CD4-positive, alpha-beta memory T cell (primary cell): ENCODE data around the gene TMEM161A. TPM values are rescaled to one million over a fixed set of nuclear protein-coding genes. Genes with fewer than 3 reads are reported as not detected.

ENCODE experiments used
- CTCF ChIA-PET: fragments of 350-600 bp; sonication (Branson Sonifier 250); formaldehyde crosslinking; loops from one replicate; lab custom pipeline; 2021; ENCODE audit warnings: inconsistent platforms; ENCODE audit not compliant: partially characterized antibody; lab: Charles Lee
- POLR2A ChIA-PET: fragments of 350-600 bp; sonication (Branson Sonifier 250); formaldehyde crosslinking; loops from one replicate; lab custom pipeline; 2021; ENCODE audit not compliant: partially characterized antibody; lab: Charles Lee
- DNase-seq, 5 donors: peaks; one replicate each; pipeline versions ENCODE4 v3.0.0 to v3.0.0-alpha.2; 2020 to 2022; ENCODE audit warnings: mixed read lengths in 1 of 5
- H3K27ac ChIP-seq: one replicate; pipeline ENCODE4 v1.7.0; 2013; ENCODE audit warnings: low read depth, low read length
- H3K27me3 ChIP-seq: 2 replicates; pipeline ENCODE4 v1.7.0; 2013; ENCODE audit warnings: mild to moderate bottlenecking, low read length, moderate library complexity; ENCODE audit not compliant: insufficient read depth
- H3K36me3 ChIP-seq: 2 replicates; pipeline ENCODE4 v1.7.0; 2013; ENCODE audit warnings: mild to moderate bottlenecking, low read length, moderate library complexity; ENCODE audit not compliant: insufficient read depth
- H3K4me1 ChIP-seq: 2 replicates; pipeline ENCODE4 v1.7.0; 2013; ENCODE audit warnings: mild to moderate bottlenecking, low read length, moderate library complexity; ENCODE audit not compliant: insufficient read depth
- H3K4me3 ChIP-seq, 2 donors: one replicate each; pipeline ENCODE4 v1.7.0; 2013; ENCODE audit warnings: low read length in 2 of 2, mild to moderate bottlenecking in 1 of 2
- H3K9me3 ChIP-seq, 2 donors: one replicate each; pipeline ENCODE4 v1.7.0; 2013; ENCODE audit warnings: low read length in 2 of 2, control low read depth in 1 of 2; ENCODE audit not compliant: control insufficient read depth in 1 of 2
- H3K27ac Mint-ChIP-seq, 7 donors: one replicate each; pipeline ENCODE4 v1.8.0; 2020 to 2021; ENCODE audit warnings: mixed read lengths in 7 of 7, mild to moderate bottlenecking in 6 of 7, inconsistent platforms in 3 of 7, moderate library complexity in 3 of 7
- H3K27me3 Mint-ChIP-seq, 2 donors: one replicate each; pipeline ENCODE4 v1.8.0; 2020 to 2021; ENCODE audit warnings: mixed read lengths in 2 of 2
- H3K36me3 Mint-ChIP-seq, 2 donors: one replicate each; pipeline ENCODE4 v1.8.0; 2020 to 2021; ENCODE audit warnings: mixed read lengths in 2 of 2, inconsistent platforms in 1 of 2, mild to moderate bottlenecking in 1 of 2
- H3K4me1 Mint-ChIP-seq, 4 donors: one replicate each; pipeline ENCODE4 v1.8.0; 2020 to 2021; ENCODE audit warnings: mixed read lengths in 4 of 4, mild to moderate bottlenecking in 1 of 4
- H3K4me3 Mint-ChIP-seq, 8 donors: one replicate each; pipeline ENCODE4 v1.8.0; 2020 to 2021; ENCODE audit warnings: mixed read lengths in 8 of 8, mild to moderate bottlenecking in 7 of 8, moderate library complexity in 6 of 8, inconsistent platforms in 3 of 8
- H3K9me3 Mint-ChIP-seq, 8 donors: one replicate each; pipeline ENCODE4 v1.8.0; 2020 to 2021; ENCODE audit warnings: mixed read lengths in 8 of 8, mild to moderate bottlenecking in 5 of 8, inconsistent platforms in 3 of 8, moderate library complexity in 1 of 8
- intact Hi-C: fragments of 100-400 bp; cut with micrococcal nuclease; formaldehyde crosslinking; loops from one replicate; pipeline ENCODE4 v1.15.1; 2023
- polyA plus RNA-seq, 2 donors: library from polyadenylated mRNA; unstranded; fragments of 300-500 nt; fragmentation: Illumina TruSeq; gene quantifications; one replicate each; pipeline ENCODE4 v1.2.3, GENCODE V29; 2021
- total RNA-seq, 2 experiments: library from RNA; stranded (reverse); gene quantifications; one replicate each; pipeline ENCODE4 v1.2.3, GENCODE V29; 2021

TMEM161A gene
- total and polyA plus RNA-seq, 4 experiments from 2014 or later, result 17.0 to 31.2 (median 23.8) TPM

- no peak for DNase-seq
- H3K4me3 ChIP-seq, result no peak overlapping the region
- H3K4me1 ChIP-seq, result peaks cover 9% of the 10 kb centered on the region
- Mint-ChIP-seq H3K4me1 (peaks cover 8 to 10% (median 10%) of the 10 kb centered on the region in 4 donors), H3K9me3 (no peaks in the 10 kb centered on the region), H3K36me3 (peaks cover 0 to 7% of the 10 kb centered on the region in 2 donors), H3K27me3 (peaks cover under 1 to 1% of the 10 kb centered on the region in 2 donors), H3K27ac (peak overlapping the region in 1 of 7 donors; percentile 55), H3K4me3 (peak overlapping the region in 1 of 8 donors; percentile 29)
- CTCF ChIA-PET, result no interaction called here
- H3K27ac ChIP-seq, result no peak overlapping the region
- POLR2A ChIA-PET, result no interaction called here
- H3K27me3 ChIP-seq, result no peaks in the 10 kb centered on the region
- intact Hi-C loops, result no loop called here
- H3K36me3 ChIP-seq, result no peaks in the 10 kb centered on the region
- no peaks in the 10 kb centered on the region for H3K9me3 ChIP-seq
Observed at GRCh38 chr19:19165396-19165795, 27.1 kb upstream of the TMEM161A start.

GRCh38 chr19:19162495-19162894 lies 24.2 kb upstream of the TMEM161A start:
- Histone ChIP-seq H3K4me3 (no peak overlapping the region), H3K36me3 (no peaks in the 10 kb centered on the region), H3K27me3 (no peaks in the 10 kb centered on the region), H3K4me1 (no peaks in the 10 kb centered on the region), H3K27ac (no peak overlapping the region), H3K9me3 (no peaks in the 10 kb centered on the region)
- intact Hi-C loops, result no loop called here
- H3K36me3 Mint-ChIP-seq, result peaks cover 0 to 4% of the 10 kb centered on the region in 2 donors
- CTCF ChIA-PET, result interaction anchor here (1.2 to 2.2 kb wide), 2 partner anchors 12 to 108 kb away, joined by 3 to 8 read pairs; no protein-coding TSS in a partner anchor
- H3K4me1 Mint-ChIP-seq, result peaks cover 0 to 2% (median under 1%) of the 10 kb centered on the region in 4 donors
- H3K27ac Mint-ChIP-seq, result no peak overlapping the region
- H3K9me3 Mint-ChIP-seq, result no peaks in the 10 kb centered on the region
- H3K27me3 Mint-ChIP-seq, result no peaks in the 10 kb centered on the region
- POLR2A ChIA-PET, result no interaction called here
- no peak for DNase-seq
- no peak overlapping the region for H3K4me3 Mint-ChIP-seq

- no peaks in the 10 kb centered on the region for H3K4me1 ChIP-seq
- H3K4me3 ChIP-seq, result no peak overlapping the region
- CTCF ChIA-PET, result interaction anchor here (2.2 kb wide), 1 partner anchor 14 kb away, joined by 8 read pairs; no protein-coding TSS in a partner anchor
Observed at GRCh38 chr19:19160461-19161035, 22.3 kb upstream of the TMEM161A start.

GRCh38 chr19:19159534-19159933 lies 21.3 kb upstream of the TMEM161A start:
- Mint-ChIP-seq H3K4me1 (peaks cover 0 to 2% (median under 1%) of the 10 kb centered on the region in 4 donors), H3K9me3 (no peaks in the 10 kb centered on the region), H3K4me3 (no peak overlapping the region), H3K27ac (no peak overlapping the region), H3K36me3 (peaks cover 11 to 22% of the 10 kb centered on the region in 2 donors), H3K27me3 (no peaks in the 10 kb centered on the region)
- H3K27me3 ChIP-seq, result no peaks in the 10 kb centered on the region
- ChIA-PET POLR2A (no interaction called here), CTCF (no interaction called here)
- no peaks in the 10 kb centered on the region for H3K36me3 ChIP-seq
- no peak overlapping the region for H3K4me3 ChIP-seq
- H3K4me1 ChIP-seq, result no peaks in the 10 kb centered on the region
- H3K9me3 ChIP-seq, result no peaks in the 10 kb centered on the region
- DNase-seq, result no peak
- H3K27ac ChIP-seq, result no peak overlapping the region
- intact Hi-C loops, result no loop called here

More at GRCh38 chr19:19160461-19161035, 22.3 kb upstream of the TMEM161A start:
- Histone ChIP-seq H3K27ac (no peak overlapping the region), H3K36me3 (no peaks in the 10 kb centered on the region), H3K9me3 (no peaks in the 10 kb centered on the region), H3K27me3 (no peaks in the 10 kb centered on the region)
- DNase-seq, result no peak
- H3K4me1 Mint-ChIP-seq, result peaks cover 0 to 2% (median under 1%) of the 10 kb centered on the region in 4 donors
- peaks cover 11 to 14% of the 10 kb centered on the region in 2 donors for H3K36me3 Mint-ChIP-seq
- POLR2A ChIA-PET, result no interaction called here
- intact Hi-C loops, result no loop called here
- H3K9me3 Mint-ChIP-seq, result no peaks in the 10 kb centered on the region
- no peak overlapping the region for H3K27ac Mint-ChIP-seq
- no peaks in the 10 kb centered on the region for H3K27me3 Mint-ChIP-seq
- H3K4me3 Mint-ChIP-seq, result no peak overlapping the region

GRCh38 chr19:19157808-19158207 lies 19.5 kb upstream of the TMEM161A start:
- POLR2A ChIA-PET, result interaction anchor here (1.0 kb wide), 1 partner anchor 10 kb away, joined by 3 read pairs; no protein-coding TSS in a partner anchor
- H3K27me3 Mint-ChIP-seq, result no peaks in the 10 kb centered on the region
- H3K9me3 Mint-ChIP-seq, result no peaks in the 10 kb centered on the region
- Histone ChIP-seq H3K9me3 (no peaks in the 10 kb centered on the region), H3K27me3 (no peaks in the 10 kb centered on the region), H3K27ac (no peak overlapping the region), H3K4me1 (no peaks in the 10 kb centered on the region), H3K36me3 (no peaks in the 10 kb centered on the region), H3K4me3 (no peak overlapping the region)
- peaks cover 11 to 22% of the 10 kb centered on the region in 2 donors for H3K36me3 Mint-ChIP-seq
- CTCF ChIA-PET, result interaction anchor here (0.7 to 3.4 kb wide), 5 partner anchors 12 to 157 kb away, joined by 3 to 25 read pairs (median 3); no protein-coding TSS in a partner anchor
- peaks cover 0 to 2% (median under 1%) of the 10 kb centered on the region in 4 donors for H3K4me1 Mint-ChIP-seq
- H3K27ac Mint-ChIP-seq, result no peak overlapping the region
- H3K4me3 Mint-ChIP-seq, result no peak overlapping the region
- intact Hi-C loops, result no loop called here
- no peak for DNase-seq

GRCh38 chr19:19155495-19156219 lies 17.4 kb upstream of the TMEM161A start:
- Histone ChIP-seq H3K9me3 (no peaks in the 10 kb centered on the region), H3K36me3 (no peaks in the 10 kb centered on the region), H3K27me3 (no peaks in the 10 kb centered on the region), H3K27ac (no peak overlapping the region), H3K4me3 (no peak overlapping the region), H3K4me1 (no peaks in the 10 kb centered on the region)
- intact Hi-C loops, result no loop called here
- H3K4me3 Mint-ChIP-seq, result no peak overlapping the region
- DNase-seq, result no peak
- ChIA-PET POLR2A (no interaction called here), CTCF (interaction anchor here (1.4 to 3.4 kb wide), 2 partner anchors 15 to 19 kb away, joined by 3 to 25 read pairs; no protein-coding TSS in a partner anchor)
- H3K4me1 Mint-ChIP-seq, result no peaks in the 10 kb centered on the region
- H3K27ac Mint-ChIP-seq, result no peak overlapping the region
- H3K9me3 Mint-ChIP-seq, result no peaks in the 10 kb centered on the region
- H3K27me3 Mint-ChIP-seq, result no peaks in the 10 kb centered on the region
- H3K36me3 Mint-ChIP-seq, result peaks cover 10 to 22% of the 10 kb centered on the region in 2 donors

- no peak overlapping the region for H3K4me3 ChIP-seq
- intact Hi-C loops, result no loop called here
- POLR2A ChIA-PET, result no interaction called here
- H3K27me3 ChIP-seq, result no peaks in the 10 kb centered on the region
- H3K4me1 Mint-ChIP-seq, result no peaks in the 10 kb centered on the region
- CTCF ChIA-PET, result interaction anchor here (3.4 kb wide), 1 partner anchor 20 kb away, joined by 25 read pairs; no protein-coding TSS in a partner anchor
- H3K4me1 ChIP-seq, result no peaks in the 10 kb centered on the region
- no peak overlapping the region for H3K4me3 Mint-ChIP-seq
- no peak overlapping the region for H3K27ac ChIP-seq
- peaks cover 10 to 22% of the 10 kb centered on the region in 2 donors for H3K36me3 Mint-ChIP-seq
- H3K27ac Mint-ChIP-seq, result no peak overlapping the region
- no peaks in the 10 kb centered on the region for H3K9me3 ChIP-seq
- H3K27me3 Mint-ChIP-seq, result no peaks in the 10 kb centered on the region
- no peaks in the 10 kb centered on the region for H3K36me3 ChIP-seq
- no peak for DNase-seq
- H3K9me3 Mint-ChIP-seq, result no peaks in the 10 kb centered on the region
Observed at GRCh38 chr19:19154768-19155494, 16.7 kb upstream of the TMEM161A start.
